ENCODE measurements around the gene GRID2.
"Not testable (repeated sequence)": the region's sequence is repeated elsewhere in the genome, so short reads cannot be mapped to it uniquely, and the experiment has no call there.

GRCh38 chr4:92448176-92448575 lies 144.4 kb downstream of the GRID2 start:
- TF ChIP-seq CTCF, POLR2A (IDR thresholded peaks at IDR 0.05): not testable (repeated sequence)

All from tibial nerve (tissue), 3 donors.